ENCODE data around the gene DFFA. TPM values are rescaled to one million over a fixed set of nuclear protein-coding genes. Genes with fewer than 3 reads are reported as not detected.

The DFFA gene
- polyA plus RNA-seq, 1 of the 3 experiments (the other 2 are of a cell fraction): 42.3 TPM

DNA sequence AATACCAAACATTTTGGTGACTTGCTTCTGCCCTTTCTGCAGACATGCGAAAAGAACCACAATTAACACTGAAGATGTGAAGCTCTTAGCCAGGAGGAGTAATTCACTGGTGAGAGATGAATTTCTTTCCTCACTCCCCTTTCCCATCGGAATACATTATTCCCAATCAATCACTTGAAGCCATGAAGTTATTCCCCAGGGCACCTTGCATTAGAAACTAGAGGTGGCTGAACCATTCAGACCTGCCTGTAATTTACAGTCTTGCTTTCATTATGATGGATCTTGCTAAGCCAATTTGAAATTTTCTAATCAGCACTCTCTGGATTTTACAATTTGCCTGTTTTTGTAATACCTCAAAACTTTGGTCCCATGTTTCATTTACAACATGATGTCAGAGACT is 32.0 kb downstream of the DFFA start:
- Histone ChIP-seq H3K9ac (no peak overlapping the region), H3K27me3 (ENCODE audit: insufficient read depth) (no peaks in the 10 kb centered on the region), H3K9me2 (no peaks in the 10 kb centered on the region), H3K4me2 (no peak overlapping the region), H3F3A (replicated peaks; ENCODE audit: insufficient read depth) (peaks cover 4% of the 10 kb centered on the region), H3K36me3 (replicated peaks in 1 of 2; ENCODE audit: control insufficient read depth in 1 of 2, insufficient read depth in 2 of 2, low read length in 1 of 2) (peaks cover 0 to 5% of the 10 kb centered on the region in 2 experiments), H3K79me2 (ENCODE audit: insufficient read depth) (no peaks in the 10 kb centered on the region), H3K4me3 (ENCODE audit: low read depth in 2 of 2, low read length in 1 of 2) (no peak overlapping the region), H2AFZ (ENCODE audit: low read depth) (no peak overlapping the region), H3K9me3 (no peaks in the 10 kb centered on the region), H3K4me1 (ENCODE audit: control insufficient read depth in 1 of 2, insufficient read depth in 2 of 2, low read depth in 1 of 2, low read length in 1 of 2) (peaks cover 0 to 5% of the 10 kb centered on the region in 2 experiments; a peak in 1 of 4 replicates), H3K27ac (ENCODE audit: low read depth in 2 of 2, low read length in 1 of 2) (no peak overlapping the region), H4K20me1 (ENCODE audit: insufficient read depth) (no peaks in the 10 kb centered on the region)
- DNase-seq: no peak
- POLR2A ChIA-PET: no interaction called here
- 97% methylated on average over 2 of the region's 2 CpGs for WGBS (ENCODE audit: low lambda C conversion rate)
- CTCF ChIA-PET: no interaction called here
- TF ChIP-seq SIN3A (IDR thresholded peaks at IDR 0.05; ENCODE audit: borderline replicate concordance, low read depth, low read length) (no peak), TEAD4 (IDR thresholded peaks at IDR 0.05; ENCODE audit: borderline replicate concordance, insufficient read depth) (no peak), FOXM1 (IDR thresholded peaks at IDR 0.05; ENCODE audit: low read depth) (no peak), FOSL2 (IDR thresholded peaks at IDR 0.05; ENCODE audit: borderline replicate concordance, low read depth) (no peak), EZH2phosphoT487 (IDR thresholded peaks at IDR 0.05; ENCODE audit: borderline replicate concordance, low read depth) (no peak), NFIC (IDR thresholded peaks at IDR 0.05; ENCODE audit: borderline replicate concordance) (no peak)
- TF ChIP-seq, protein P1, sequence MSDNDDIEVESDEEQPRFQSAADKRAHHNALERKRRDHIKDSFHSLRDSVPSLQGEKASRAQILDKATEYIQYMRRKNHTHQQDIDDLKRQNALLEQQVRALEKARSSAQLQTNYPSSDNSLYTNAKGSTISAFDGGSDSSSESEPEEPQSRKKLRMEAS (IDR thresholded peaks at IDR 0.05; ENCODE audit: low read depth): no peak

DNA sequence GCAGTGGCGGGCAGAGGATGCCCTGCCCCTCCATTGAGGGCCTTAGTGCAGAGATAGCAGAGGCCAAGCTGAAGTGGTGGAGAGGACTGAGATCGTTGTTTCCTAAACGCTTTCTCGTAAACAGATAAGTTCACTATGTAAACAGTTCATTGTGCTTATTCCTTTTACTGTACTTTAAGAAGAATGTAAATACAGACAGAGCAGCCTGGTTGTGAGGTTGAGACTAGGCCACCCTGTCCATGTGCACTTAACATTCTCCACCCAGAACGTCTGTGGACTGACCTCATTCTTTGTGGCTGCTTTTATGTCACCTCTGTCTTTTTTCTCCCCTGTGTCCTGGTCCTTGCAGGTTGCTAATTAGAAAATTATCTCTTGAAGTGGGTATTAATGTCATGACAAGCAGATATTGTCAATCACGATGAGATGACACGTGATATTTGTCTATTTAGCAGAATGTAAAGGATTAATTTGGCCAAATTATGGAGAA is 33.6 kb downstream of the DFFA start:
- no peaks in the 10 kb centered on the region for H3K27me3 ChIP-seq (ENCODE audit: insufficient read depth)
- no peak overlapping the region for H3K4me2 ChIP-seq
- TF ChIP-seq TCF12 (IDR thresholded peaks at IDR 0.05): no peak
- TF ChIP-seq, protein P2, sequence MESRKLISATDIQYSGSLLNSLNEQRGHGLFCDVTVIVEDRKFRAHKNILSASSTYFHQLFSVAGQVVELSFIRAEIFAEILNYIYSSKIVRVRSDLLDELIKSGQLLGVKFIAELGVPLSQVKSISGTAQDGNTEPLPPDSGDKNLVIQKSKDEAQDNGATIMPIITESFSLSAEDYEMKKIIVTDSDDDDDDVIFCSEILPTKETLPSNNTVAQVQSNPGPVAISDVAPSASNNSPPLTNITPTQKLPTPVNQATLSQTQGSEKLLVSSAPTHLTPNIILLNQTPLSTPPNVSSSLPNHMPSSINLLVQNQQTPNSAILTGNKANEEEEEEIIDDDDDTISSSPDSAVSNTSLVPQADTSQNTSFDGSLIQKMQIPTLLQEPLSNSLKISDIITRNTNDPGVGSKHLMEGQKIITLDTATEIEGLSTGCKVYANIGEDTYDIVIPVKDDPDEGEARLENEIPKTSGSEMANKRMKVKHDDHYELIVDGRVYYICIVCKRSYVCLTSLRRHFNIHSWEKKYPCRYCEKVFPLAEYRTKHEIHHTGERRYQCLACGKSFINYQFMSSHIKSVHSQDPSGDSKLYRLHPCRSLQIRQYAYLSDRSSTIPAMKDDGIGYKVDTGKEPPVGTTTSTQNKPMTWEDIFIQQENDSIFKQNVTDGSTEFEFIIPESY (IDR thresholded peaks at IDR 0.05; ENCODE audit: borderline replicate concordance, low read depth): no peak
- no peak for TF ChIP-seq RFX5 (IDR thresholded peaks at IDR 0.05; ENCODE audit: low read length)
- TF ChIP-seq GABPA (IDR thresholded peaks at IDR 0.05; ENCODE audit: low read depth): no peak
- TF ChIP-seq, protein P3, sequence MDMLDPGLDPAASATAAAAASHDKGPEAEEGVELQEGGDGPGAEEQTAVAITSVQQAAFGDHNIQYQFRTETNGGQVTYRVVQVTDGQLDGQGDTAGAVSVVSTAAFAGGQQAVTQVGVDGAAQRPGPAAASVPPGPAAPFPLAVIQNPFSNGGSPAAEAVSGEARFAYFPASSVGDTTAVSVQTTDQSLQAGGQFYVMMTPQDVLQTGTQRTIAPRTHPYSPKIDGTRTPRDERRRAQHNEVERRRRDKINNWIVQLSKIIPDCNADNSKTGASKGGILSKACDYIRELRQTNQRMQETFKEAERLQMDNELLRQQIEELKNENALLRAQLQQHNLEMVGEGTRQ (IDR thresholded peaks at IDR 0.05; ENCODE audit: borderline replicate concordance, low read depth, low read length): no peak
- no peak for TF ChIP-seq GATA2 (CRISPR knock-in tag; IDR thresholded peaks at IDR 0.05)
- no peak for TF ChIP-seq RAD21 (IDR thresholded peaks at IDR 0.05; ENCODE audit: low read length)
- ChIA-PET POLR2A (no interaction called here), CTCF (interaction anchor here (10.8 kb wide), 1 partner anchor 56 kb away, joined by 203 read pairs; no protein-coding TSS in a partner anchor)
- H3K4me3 ChIP-seq (ENCODE audit: low read depth in 2 of 2, low read length in 1 of 2): no peak overlapping the region
- H3K27ac ChIP-seq (ENCODE audit: low read depth in 2 of 2, low read length in 1 of 2): no peak overlapping the region
- no peaks in the 10 kb centered on the region for H3K9me2 ChIP-seq
- H3K79me2 ChIP-seq (ENCODE audit: insufficient read depth): no peaks in the 10 kb centered on the region
- no peak overlapping the region for H3K9ac ChIP-seq
- 89% methylated on average over 7 of the region's 7 CpGs for WGBS (ENCODE audit: low lambda C conversion rate)
- peaks cover 0 to 5% of the 10 kb centered on the region in 2 experiments; a peak in 1 of 4 replicates for H3K4me1 ChIP-seq (ENCODE audit: control insufficient read depth in 1 of 2, insufficient read depth in 2 of 2, low read depth in 1 of 2, low read length in 1 of 2)
- peaks cover 3 to 5% of the 10 kb centered on the region in 2 experiments for H3K36me3 ChIP-seq (replicated peaks in 1 of 2; ENCODE audit: control insufficient read depth in 1 of 2, insufficient read depth in 2 of 2, low read length in 1 of 2)
- H2AFZ ChIP-seq (ENCODE audit: low read depth): no peak overlapping the region
- no peaks in the 10 kb centered on the region for H4K20me1 ChIP-seq (ENCODE audit: insufficient read depth)
- no peak for DNase-seq
- peaks cover 4% of the 10 kb centered on the region for H3F3A ChIP-seq (replicated peaks; ENCODE audit: insufficient read depth)
- no peaks in the 10 kb centered on the region for H3K9me3 ChIP-seq

Data from SK-N-SH (cell line).